Measurements from ENCODE around the gene GTF2IRD1.
"Not testable (repeated sequence)": the region's sequence is repeated elsewhere in the genome, so short reads cannot be mapped to it uniquely, and the experiment has no call there.

Gene GTF2IRD1

DNA sequence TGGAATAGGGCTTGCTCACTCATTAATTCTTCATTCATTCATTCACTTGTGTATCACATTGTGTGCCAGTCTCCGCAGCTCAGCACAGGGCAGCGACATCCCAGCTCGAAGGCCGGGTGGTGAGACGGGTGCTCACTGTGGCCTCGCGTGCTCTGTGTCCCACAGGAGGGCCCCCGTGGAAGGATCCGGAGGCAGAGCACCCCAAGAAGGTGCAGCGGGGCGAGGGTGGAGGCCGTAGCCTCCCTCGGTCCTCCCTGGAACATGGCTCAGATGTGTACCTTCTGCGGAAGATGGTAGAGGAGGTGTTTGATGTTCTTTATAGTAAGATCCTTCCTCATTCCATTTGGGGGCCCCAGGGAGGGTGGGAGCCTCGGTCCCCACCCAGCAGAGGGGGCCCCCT, 61.6 kb downstream of the GTF2IRD1 start:
- no peak for DNase-seq (ENCODE audit: low spot score)

DNA sequence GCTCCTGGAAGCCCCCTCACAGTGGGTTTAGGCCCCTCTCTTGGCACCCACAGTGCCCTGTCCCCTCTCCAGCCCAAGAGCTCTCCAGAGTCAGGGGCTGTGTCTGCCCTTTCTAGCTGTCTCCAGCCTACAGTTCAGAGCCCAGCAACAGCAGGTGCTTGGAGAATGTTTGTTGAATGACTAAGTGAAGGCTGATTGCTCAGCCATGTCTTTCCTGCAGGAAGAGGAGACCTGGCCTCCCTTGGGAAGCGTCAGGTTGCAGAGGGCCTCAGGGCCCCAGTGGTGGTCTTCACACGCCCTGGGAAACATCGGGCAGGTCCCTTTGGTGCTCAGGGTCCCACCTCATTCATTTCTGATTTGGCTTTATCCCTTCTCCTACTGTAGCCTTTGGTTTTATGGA, 62.5 kb downstream of the GTF2IRD1 start:
- DNase-seq (ENCODE audit: low spot score) = no peak

DNA sequence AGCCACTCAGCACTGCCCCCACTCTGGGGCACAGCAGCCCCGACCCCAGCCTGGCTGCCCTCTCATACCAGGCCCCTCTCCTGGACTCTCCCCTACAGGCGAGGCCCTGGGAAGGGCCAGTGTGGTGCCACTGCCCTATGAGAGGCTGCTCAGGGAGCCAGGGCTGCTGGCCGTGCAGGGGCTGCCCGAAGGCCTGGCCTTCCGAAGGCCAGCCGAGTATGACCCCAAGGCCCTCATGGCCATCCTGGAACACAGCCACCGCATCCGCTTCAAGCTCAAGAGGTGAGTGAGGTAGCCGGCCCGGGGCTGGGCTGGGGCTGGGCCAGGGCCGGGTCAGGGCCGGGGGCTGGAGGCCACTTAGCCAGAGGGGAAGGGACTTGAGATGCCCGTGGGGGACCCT, 64.3 kb downstream of the GTF2IRD1 start:
- no peak for DNase-seq (ENCODE audit: low spot score)

DNA sequence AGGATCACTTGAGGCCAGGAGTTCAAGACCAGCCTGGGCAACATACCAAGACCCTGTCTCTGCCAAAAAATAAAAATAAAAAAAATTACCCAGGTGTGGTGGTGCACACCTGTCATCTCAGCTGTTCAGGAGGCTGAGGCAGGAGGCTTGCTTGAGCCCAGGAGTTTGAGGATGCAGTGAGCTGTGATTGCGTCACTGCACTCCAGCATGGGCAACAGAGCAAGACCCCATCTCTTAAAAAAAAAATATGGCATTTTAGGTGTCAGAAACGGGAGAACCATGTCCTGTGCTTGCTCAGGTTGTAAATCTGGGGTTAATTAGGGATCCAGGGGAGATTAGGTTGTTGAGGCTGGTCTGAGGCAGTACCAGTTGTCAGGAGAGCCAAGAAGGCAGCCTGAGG, 64.9 kb downstream of the GTF2IRD1 start:
- DNase-seq (ENCODE audit: low spot score) = no peak

DNA sequence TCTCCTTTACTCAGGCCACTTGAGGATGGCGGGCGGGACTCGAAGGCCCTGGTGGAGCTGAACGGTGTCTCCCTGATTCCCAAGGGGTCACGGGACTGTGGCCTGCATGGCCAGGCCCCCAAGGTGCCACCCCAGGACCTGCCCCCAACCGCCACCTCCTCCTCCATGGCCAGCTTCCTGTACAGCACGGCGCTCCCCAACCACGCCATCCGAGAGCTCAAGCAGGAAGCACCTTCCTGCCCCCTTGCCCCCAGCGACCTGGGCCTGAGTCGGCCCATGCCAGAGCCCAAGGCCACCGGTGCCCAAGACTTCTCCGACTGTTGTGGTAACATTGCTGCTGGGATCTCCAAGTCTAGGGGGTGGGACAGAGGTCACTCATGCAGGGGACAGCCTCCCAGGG, 65.7 kb downstream of the GTF2IRD1 start:
- DNase-seq (ENCODE audit: low spot score) = no peak

DNA sequence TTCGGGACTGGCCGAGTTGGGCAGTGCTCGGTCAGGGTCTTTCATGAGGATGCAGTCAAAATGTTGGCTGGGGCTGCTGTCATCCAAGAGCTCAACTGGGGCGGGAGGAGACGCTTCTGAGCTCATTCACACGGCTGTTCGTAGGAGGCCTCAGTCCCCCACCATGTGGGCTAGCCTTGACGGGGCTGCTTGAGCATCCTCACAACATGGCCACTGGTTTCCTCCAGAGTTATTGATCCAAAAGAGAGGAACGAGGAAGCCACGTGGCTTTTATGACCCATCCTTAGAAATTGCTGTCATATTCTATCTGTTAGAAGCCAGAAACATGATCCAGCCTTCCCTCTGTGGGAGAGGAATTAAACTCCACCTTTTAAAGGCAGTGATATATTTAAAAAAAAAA, 68.1 kb downstream of the GTF2IRD1 start:
- no peak for DNase-seq (ENCODE audit: low spot score)

DNA sequence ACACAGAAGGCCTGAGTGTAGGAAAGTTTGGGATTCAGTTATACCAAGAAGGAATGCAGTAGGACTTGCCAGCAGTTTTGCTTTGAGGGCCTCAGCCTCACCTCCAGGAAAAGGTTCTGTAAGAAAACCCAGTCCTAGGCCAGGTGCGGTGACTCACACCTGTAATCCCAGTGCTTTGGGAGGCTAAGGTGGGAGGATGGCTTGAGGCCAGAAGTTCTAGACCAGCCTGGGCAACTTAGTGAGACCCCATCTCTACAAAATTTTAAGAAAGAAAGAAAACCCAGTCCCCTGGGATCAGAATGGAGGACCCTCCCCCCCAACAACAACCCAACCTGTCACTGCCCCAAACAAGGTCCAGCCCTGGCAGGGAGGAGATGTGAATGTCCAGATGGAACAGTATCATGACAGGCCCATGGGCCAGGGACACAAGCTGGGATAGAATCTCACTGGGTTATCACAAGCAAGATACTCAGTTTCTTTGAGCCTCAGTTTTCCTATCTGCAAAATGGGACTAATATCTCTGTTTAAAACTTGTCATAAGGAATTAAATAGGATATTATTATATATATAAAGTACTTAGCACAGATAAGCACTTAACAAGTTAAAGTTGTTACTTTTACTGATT, 68.7 kb downstream of the GTF2IRD1 start:
- DNase-seq (ENCODE audit: low spot score) = no peak

DNA sequence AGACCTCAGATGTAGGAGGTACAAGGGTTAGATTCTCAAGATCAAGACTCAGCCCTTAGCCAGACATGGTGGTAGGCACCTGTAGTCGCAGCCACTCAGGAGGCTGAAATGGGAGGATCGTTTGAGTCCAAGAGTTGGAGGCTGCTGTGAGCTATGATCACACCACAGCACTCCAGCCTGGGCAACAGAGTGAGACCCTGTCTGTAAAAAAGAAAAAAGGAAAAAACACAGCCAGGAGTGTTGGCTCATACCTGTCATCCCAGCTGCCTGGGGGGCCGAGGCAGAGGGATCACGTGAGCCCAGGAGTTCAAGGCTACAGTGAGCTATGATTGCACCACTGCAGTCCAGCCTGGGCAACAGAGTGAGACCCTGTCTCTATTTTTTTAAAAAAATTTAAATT, 69.3 kb downstream of the GTF2IRD1 start:
- DNase-seq (ENCODE audit: low spot score) = no peak

DNA sequence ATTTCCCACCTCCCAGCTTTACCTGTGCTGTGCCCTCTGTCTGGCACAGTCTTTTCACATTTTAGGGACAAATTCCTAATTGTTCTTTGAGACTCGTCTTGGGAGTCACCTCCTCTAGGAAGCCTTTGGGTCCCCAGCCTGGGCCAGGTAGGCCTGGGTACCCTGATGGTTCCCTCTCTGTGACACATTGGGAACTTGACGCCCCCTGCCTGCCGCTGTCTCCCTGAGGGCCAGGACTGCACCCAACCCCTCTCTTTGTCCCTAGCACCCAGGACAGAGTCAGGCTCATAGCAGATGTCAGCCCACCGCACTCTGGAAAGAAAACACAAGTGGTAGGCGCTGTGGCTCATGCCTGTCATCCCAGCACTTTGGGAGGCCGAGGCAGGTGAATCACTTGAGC, 71.4 kb downstream of the GTF2IRD1 start:
- no peak for DNase-seq (ENCODE audit: low spot score)

DNA sequence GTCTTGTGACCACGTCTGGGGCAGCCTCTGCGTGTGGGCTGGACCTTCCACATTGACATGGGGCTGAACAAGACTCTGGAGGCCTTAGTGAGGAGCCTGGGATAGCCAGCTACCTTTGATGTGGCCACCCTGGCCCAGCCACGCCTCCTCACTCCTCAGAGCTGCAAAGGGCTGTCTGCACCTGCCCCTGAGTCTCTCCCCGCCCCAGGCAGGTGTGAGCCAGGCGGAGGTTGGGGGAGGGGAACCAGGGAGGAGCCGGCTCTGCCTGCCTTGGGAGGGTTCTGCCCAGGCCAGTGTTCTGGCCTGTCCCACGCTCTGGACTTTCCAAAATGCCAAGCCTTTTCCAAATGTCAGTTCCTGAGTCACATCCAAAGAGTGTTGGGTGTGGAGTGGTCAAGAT, 72.2 kb downstream of the GTF2IRD1 start:
- DNase-seq (ENCODE audit: low spot score) = no peak

DNA sequence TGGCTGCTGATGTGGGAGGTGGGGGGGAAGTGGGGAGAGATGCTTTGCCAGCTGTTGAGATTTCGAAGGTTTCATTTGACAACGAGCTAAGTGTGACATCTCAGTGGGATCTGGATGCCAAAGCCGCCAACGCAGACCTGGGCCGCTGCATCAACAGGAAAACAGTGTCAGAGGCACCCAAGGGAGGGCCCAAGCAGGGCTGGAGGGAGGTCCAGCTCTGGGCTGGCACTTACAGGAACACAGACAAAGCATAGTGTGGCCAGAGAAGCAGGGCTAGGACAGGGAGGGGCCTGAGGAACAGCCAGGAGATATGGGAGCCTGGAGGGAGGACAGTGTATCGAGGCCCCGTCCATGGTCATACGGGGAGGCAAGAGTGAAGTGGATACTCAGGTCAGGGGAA, 73.1 kb downstream of the GTF2IRD1 start:
- DNase-seq (ENCODE audit: low spot score) = no peak

DNA sequence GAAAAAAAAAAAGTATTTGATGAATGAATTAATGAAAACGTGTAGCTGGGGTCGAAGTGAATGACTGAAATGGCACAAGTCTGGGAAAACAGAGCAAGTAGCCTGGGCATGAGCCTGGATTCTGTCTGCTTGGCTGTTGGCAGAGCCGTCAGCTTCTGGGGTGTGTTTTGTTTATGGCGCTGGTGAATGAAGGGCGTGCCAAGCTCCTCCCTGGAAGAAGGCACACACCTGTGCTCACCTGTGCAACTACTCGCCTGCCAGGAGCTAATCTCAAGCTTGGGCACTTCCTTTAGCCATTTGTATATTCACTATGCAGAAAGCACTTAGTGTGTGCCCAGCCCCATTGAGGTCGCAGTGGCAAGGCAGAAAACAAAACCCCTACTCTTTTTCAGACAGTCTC, 74.1 kb downstream of the GTF2IRD1 start:
- DNase-seq (ENCODE audit: low spot score) = no peak

DNA sequence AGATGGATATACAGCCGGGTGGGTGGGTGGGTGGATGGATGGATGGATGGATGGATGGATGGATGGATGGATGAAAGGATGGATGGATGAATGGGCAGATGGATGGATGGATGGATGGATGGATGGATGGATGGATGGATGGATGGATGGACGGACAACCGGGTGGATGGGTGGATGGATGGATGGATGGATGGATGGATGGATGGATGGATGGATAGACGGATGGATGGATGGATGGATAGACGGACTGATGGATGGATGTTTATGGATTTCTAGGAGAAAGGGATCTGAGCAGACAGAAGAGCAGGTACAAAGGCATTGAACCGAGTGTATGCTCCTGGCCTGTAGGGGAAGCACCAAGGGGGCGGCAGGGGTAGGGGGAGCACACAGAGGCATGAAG, 75.1 kb downstream of the GTF2IRD1 start:
- DNase-seq (ENCODE audit: low spot score) = not testable (repeated sequence)

DNA sequence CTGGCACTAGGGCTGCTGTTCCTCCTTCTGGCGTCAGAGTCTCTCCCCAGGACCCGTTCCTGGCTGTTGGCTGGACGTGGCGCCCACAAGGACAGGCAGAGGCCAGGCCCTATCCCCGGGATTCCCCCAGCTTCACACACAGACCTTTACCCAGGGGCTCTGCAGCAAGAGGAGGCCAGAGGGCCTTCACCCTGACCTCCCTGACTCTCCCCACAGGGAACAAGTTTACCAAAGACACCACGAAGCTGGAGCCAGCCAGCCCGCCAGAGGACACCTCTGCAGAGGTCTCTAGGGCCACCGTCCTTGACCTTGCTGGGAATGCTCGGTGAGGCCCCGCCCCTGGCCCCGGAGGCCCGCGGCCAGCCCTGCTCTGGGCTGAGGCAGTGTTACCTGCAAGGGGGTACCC, 82.2 kb downstream of the GTF2IRD1 start:
- no peak for DNase-seq (ENCODE audit: low spot score)

DNA sequence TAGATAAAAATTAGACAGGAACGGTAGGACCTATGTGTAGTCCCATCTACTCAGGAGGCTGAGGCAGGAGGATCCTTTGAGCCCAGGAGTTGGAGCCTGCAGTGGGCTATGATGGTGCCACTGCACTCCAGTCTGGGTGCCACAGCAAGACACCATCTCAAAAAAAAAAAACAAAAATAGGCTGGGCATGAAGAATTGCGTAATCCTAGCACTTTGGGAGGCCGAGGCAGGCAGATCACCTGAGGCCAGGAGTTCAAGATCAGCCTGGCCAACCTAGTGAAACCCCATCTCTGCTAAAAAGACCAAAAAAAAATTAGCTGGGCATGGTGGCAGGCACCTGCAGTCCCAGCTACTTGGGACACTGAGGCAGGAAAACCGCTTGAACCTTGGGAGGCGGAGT, 88.2 kb downstream of the GTF2IRD1 start:
- DNase-seq (ENCODE audit: low spot score) = not testable (repeated sequence)

DNA sequence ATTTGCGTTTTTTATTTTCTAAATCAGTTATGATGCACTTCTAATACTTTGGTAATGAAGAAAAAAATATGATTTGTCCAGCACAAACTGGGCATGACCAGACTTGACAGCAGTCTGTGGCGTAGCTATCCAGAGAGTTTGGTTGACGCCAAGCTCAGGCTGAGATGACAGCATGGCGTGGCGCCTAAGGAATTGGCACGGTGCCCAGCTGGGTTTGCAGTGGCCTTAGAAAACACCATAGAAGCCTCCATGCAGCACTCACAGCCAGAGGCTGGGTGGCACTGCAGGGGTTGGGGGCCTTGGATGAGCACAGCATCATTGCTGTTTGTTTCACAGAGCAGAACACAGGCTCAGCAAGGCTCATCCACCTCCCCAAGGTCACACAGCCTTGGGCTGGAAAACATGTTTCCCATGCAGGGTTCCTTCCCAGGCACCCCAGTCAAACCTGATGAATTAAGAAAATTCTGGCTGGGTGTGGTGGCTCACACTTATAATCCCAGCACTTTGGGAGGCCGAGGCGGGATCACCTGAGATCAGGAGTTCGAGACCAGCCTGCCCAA, 88.9 kb downstream of the GTF2IRD1 start:
- no peak for DNase-seq (ENCODE audit: low spot score)

DNA sequence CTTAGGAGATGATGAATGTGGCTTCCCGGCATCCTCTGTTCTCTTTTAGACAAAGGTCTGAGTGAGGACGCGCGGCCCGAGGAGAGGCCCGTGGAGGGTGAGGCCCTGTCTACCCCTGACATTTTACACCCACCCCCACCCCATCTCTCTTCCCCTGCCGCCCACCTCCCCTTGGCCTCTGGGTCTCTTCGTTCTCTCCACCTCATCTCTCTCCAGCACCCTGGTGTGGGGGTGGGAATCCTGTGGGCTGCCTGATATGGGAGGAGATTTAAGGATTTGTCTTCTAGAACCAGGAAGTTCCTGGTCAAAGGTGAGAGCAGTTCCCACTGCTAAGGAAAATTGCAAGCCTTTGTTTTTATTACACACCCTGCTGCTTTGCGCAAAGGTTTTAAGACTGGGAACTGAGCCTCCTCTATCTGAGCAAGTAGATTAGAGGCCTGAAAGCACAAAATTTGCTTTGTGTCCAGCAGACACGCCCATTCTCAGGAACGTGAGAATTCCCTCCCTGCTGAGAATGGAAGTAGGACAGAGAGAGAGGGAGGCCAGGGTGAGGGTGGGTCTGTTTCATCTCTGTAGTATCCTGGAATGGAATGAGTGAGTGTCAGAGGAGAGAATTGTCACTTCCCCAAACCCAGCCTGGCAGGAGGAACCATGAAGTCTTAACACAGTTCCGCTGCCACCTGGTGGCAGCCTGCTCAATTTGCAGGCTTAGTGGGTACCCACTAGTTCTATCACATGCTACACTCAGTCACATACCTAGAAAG, 91.2 kb downstream of the GTF2IRD1 start:
- DNase-seq (ENCODE audit: low spot score) = no peak

DNA sequence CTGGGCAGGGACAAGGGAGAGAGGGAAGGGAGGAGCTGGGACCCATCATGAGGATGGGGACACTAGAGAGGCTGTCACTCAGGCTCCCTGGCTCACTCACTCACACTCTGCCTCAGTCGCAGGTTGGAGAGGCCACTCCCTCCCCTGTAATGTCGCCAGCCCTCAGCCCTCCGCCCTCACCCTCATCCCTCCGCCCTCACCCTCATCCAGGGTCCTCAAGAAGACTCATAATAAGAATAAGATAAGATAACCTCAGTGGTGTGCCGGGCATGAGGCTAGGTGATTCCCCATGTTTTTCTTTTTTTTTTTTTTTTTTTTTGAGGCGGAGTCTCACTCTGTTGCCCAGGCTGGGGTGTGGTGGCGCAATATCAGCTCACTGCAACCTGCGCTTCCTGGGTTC, 92.2 kb downstream of the GTF2IRD1 start:
- DNase-seq (ENCODE audit: low spot score) = no peak

DNA sequence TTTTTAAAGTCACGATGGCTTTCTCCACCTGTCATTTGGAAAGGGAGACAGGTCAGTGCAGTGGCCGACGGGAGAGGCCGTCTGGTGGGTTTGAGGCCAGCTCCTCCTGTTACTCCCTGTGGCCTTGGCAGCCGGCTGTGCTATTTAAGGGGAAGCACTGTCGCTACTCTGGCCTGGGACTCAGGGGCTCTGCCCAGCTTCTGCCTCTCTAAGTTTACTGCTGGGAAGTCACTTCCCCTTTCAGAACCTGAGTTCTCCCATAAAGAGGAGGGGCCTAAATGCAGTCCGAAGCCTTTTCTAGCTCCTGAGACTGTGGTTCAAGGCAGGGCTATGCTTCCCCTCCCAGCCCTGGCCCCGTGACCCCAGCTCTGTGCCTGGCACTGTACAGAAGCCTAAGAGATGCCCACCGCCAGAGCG, 99.9 kb downstream of the GTF2IRD1 start:
- DNase-seq (ENCODE audit: low spot score) = not testable (repeated sequence)

DNA sequence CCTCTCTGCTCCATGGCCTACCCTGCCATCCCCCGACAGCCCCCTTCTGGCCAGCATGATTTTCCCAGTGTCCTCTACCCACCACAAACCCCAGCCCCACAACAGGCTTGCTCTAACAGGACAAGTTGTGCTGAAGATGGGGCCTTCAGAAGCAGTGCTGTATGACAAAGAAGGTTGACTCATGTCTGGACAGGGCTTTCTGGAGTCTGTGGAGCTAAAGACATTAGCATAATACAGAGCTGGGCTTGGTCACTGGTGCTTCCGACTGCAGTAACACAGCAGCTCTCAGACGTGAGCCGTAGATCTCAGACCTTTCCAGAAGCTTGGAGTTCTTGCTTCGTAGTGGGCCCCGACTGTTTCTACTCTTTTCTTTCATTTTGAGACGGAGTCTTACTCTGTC, 100.5 kb downstream of the GTF2IRD1 start:
- DNase-seq (ENCODE audit: low spot score) = no peak

DNA sequence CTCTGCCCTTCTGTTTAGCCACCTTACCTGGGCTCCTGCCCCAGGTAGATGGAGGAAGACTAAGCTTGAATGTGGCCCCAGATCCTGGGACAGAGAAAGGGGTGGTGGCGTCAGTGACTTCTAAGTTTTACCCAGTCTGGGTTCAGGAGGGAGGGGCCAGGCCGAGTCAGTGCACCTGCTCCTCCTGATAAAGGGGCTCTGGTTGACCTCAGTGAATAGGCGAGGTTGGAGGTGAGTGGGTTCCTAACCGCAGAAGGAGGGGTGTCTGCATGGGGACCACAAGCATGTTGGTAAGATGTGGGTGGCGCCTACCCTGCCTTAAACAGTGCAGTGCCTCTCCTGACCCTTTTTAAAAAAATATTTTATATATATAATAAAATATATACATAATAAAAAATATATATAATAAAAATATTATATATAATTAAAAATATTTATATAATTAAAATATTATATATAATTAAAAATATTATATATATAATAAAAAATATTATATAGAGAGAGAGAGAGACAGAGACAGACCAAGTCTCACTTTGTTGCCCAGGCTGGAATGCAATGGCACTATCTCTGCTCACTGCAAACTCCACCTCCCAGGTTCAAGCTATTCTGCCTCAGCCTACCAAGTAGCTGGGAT, 106.5 kb downstream of the GTF2IRD1 start:
- DNase-seq (ENCODE audit: low spot score) = no peak

DNA sequence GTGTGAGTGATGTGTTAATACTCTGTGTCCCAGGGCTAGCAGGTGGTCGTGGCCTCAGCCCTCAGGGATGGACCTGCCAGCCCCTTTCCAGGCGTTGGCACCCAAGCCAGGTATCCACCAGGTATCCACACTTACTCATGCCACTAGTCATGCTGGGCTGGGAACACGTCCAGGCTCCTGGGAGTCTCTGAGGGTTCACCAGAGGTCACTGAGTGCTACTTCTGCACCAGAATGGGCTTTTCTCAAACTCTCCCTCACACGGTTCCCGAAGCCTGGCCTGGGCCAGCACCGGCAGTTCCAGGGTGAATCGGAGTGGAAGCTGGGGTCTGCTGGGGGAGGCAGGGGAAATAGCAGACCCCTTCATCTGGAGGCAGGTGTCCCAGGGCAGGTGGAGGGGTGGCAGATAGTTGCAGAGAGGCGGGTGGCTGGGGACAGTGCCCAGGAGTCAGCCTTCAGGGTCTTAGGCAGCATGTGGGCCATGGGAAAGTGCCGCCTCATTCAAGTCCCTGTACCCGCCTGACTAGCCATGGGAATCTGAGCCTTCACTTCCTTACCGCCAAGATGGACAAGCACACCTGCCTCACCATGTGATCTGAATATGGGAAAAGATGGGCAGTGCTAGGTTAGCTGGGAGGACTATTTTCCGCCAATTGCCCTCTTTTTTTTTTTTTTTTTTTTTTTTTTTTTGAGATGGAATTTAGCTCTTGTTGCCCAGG, 108.3 kb downstream of the GTF2IRD1 start:
- DNase-seq (ENCODE audit: low spot score) = no peak

Data from CD4-positive, alpha-beta T cell treated with Interleukin-6 at 100 ng/mL for 8 hours (primary cell).